ENCODE results near the gene UVRAG.

UVRAG gene

GRCh38 chr11:76166314-76166713, 351.3 kb downstream of the UVRAG start:
- no peaks in the 10 kb centered on the region for H4K20me1 ChIP-seq
- no peak for TF ChIP-seq Cebpa-rat (IDR thresholded peaks at IDR 0.05)

GRCh38 chr11:76167590-76167989, 352.6 kb downstream of the UVRAG start:
- H3K27me3 ChIP-seq, result no peaks in the 10 kb centered on the region
- peak overlapping the region; percentile 59 for H3K4me2 ChIP-seq
- H4K20me1 ChIP-seq, result no peaks in the 10 kb centered on the region
- no peaks in the 10 kb centered on the region for H3K36me3 ChIP-seq
- no peak overlapping the region for H3K9ac ChIP-seq
- no peak overlapping the region for H3K27ac ChIP-seq
- no peak overlapping the region for H3K4me3 ChIP-seq
- peaks cover 17% of the 10 kb centered on the region for H3K4me1 ChIP-seq
- no peaks in the 10 kb centered on the region for H3K9me3 ChIP-seq
- no peak for TF ChIP-seq Cebpa-rat (IDR thresholded peaks at IDR 0.05)

More at GRCh38 chr11:76166314-76166713, 351.3 kb downstream of the UVRAG start:
- Histone ChIP-seq H3K36me3 (no peaks in the 10 kb centered on the region), H3K9ac (no peak overlapping the region), H3K9me3 (no peaks in the 10 kb centered on the region), H3K4me1 (peaks cover 23% of the 10 kb centered on the region), H3K27ac (no peak overlapping the region), H3K4me2 (no peak overlapping the region), H3K27me3 (no peaks in the 10 kb centered on the region), H3K4me3 (no peak overlapping the region)

- no peak overlapping the region for H3K9ac ChIP-seq
- H4K20me1 ChIP-seq, result no peaks in the 10 kb centered on the region
- TF ChIP-seq Cebpa-rat (IDR thresholded peaks at IDR 0.05), result no peak
- H3K9me3 ChIP-seq, result no peaks in the 10 kb centered on the region
- no peak overlapping the region for H3K27ac ChIP-seq
- H3K36me3 ChIP-seq, result no peaks in the 10 kb centered on the region
- peaks cover 17% of the 10 kb centered on the region for H3K4me1 ChIP-seq
- H3K27me3 ChIP-seq, result no peaks in the 10 kb centered on the region
- 0 out of 2 replicates have a peak overlapping the region, but pooled peaks have one; percentile 5 for H3K4me2 ChIP-seq
- H3K4me3 ChIP-seq, result no peak overlapping the region
These were observed 354.5 kb downstream of the UVRAG start for GRCh38 chr11:76169473-76169896.

GRCh38 chr11:76170468-76170867, 355.5 kb downstream of the UVRAG start:
- peaks cover 17% of the 10 kb centered on the region for H3K4me1 ChIP-seq
- no peak overlapping the region for H3K9ac ChIP-seq
- H3K27ac ChIP-seq, result no peak overlapping the region
- H3K36me3 ChIP-seq, result no peaks in the 10 kb centered on the region
- H3K9me3 ChIP-seq, result no peaks in the 10 kb centered on the region
- H3K4me3 ChIP-seq, result no peak overlapping the region
- no peak for TF ChIP-seq Cebpa-rat (IDR thresholded peaks at IDR 0.05)
- H4K20me1 ChIP-seq, result no peaks in the 10 kb centered on the region
- no peaks in the 10 kb centered on the region for H3K27me3 ChIP-seq
- H3K4me2 ChIP-seq, result no peak overlapping the region

GRCh38 chr11:76172583-76172982, 357.6 kb downstream of the UVRAG start:
- Histone ChIP-seq H3K4me3 (no peak overlapping the region), H3K36me3 (no peaks in the 10 kb centered on the region), H3K9me3 (no peaks in the 10 kb centered on the region), H3K27ac (no peak overlapping the region), H3K27me3 (no peaks in the 10 kb centered on the region), H3K4me1 (peaks cover 20% of the 10 kb centered on the region), H3K4me2 (no peak overlapping the region), H3K9ac (no peak overlapping the region), H4K20me1 (no peaks in the 10 kb centered on the region)
- TF ChIP-seq Cebpa-rat (IDR thresholded peaks at IDR 0.05), result no peak

GRCh38 chr11:76173663-76174062, 358.7 kb downstream of the UVRAG start:
- H3K36me3 ChIP-seq, result no peaks in the 10 kb centered on the region
- H3K27me3 ChIP-seq, result no peaks in the 10 kb centered on the region
- no peak overlapping the region for H3K4me3 ChIP-seq
- H3K9me3 ChIP-seq, result no peaks in the 10 kb centered on the region
- H3K4me2 ChIP-seq, result no peak overlapping the region
- peaks cover 18% of the 10 kb centered on the region for H3K4me1 ChIP-seq
- no peak overlapping the region for H3K9ac ChIP-seq
- no peak overlapping the region for H3K27ac ChIP-seq
- TF ChIP-seq Cebpa-rat (IDR thresholded peaks at IDR 0.05), result no peak
- H4K20me1 ChIP-seq, result no peaks in the 10 kb centered on the region

- H3K4me1 ChIP-seq, result peaks cover 23% of the 10 kb centered on the region
These were observed 359.3 kb downstream of the UVRAG start for GRCh38 chr11:76174330-76174729.

GRCh38 chr11:76175783-76176182, 360.8 kb downstream of the UVRAG start:
- Histone ChIP-seq H3K9me3 (no peaks in the 10 kb centered on the region), H3K4me1 (peaks cover 25% of the 10 kb centered on the region), H3K4me3 (no peak overlapping the region), H3K27me3 (no peaks in the 10 kb centered on the region), H3K36me3 (no peaks in the 10 kb centered on the region), H4K20me1 (no peaks in the 10 kb centered on the region), H3K9ac (no peak overlapping the region), H3K4me2 (peak overlapping the region; percentile 49; the same call in 1 of the 2 replicates), H3K27ac (no peak overlapping the region)
- TF ChIP-seq Cebpa-rat (IDR thresholded peaks at IDR 0.05), result no peak

More at GRCh38 chr11:76174330-76174729, 359.3 kb downstream of the UVRAG start:
- H3K4me2 ChIP-seq, result no peak overlapping the region
- H3K9me3 ChIP-seq, result no peaks in the 10 kb centered on the region
- no peak overlapping the region for H3K27ac ChIP-seq
- no peak overlapping the region for H3K4me3 ChIP-seq
- no peaks in the 10 kb centered on the region for H3K27me3 ChIP-seq
- no peaks in the 10 kb centered on the region for H3K36me3 ChIP-seq
- no peak for TF ChIP-seq Cebpa-rat (IDR thresholded peaks at IDR 0.05)
- H4K20me1 ChIP-seq, result no peaks in the 10 kb centered on the region
- no peak overlapping the region for H3K9ac ChIP-seq

GRCh38 chr11:76176463-76176862, 361.5 kb downstream of the UVRAG start:
- Histone ChIP-seq H3K4me2 (peak overlapping the region; percentile 49; the same call in 1 of the 2 replicates), H3K27ac (no peak overlapping the region), H3K4me3 (no peak overlapping the region)

GRCh38 chr11:76177250-76177686, 362.3 kb downstream of the UVRAG start:
- H3K4me1 ChIP-seq, result peaks cover 25% of the 10 kb centered on the region
- H3K4me3 ChIP-seq, result no peak overlapping the region
- H3K9ac ChIP-seq, result no peak overlapping the region
- H3K27ac ChIP-seq, result no peak overlapping the region
- H3K9me3 ChIP-seq, result no peaks in the 10 kb centered on the region
- H3K27me3 ChIP-seq, result no peaks in the 10 kb centered on the region
- TF ChIP-seq Cebpa-rat (IDR thresholded peaks at IDR 0.05), result no peak
- H4K20me1 ChIP-seq, result no peaks in the 10 kb centered on the region
- H3K4me2 ChIP-seq, result no peak overlapping the region
- no peaks in the 10 kb centered on the region for H3K36me3 ChIP-seq

More at GRCh38 chr11:76176463-76176862, 361.5 kb downstream of the UVRAG start:
- H3K27me3 ChIP-seq, result no peaks in the 10 kb centered on the region
- no peaks in the 10 kb centered on the region for H3K9me3 ChIP-seq
- H3K36me3 ChIP-seq, result no peaks in the 10 kb centered on the region
- H3K9ac ChIP-seq, result no peak overlapping the region
- peaks cover 25% of the 10 kb centered on the region for H3K4me1 ChIP-seq
- no peaks in the 10 kb centered on the region for H4K20me1 ChIP-seq
- TF ChIP-seq Cebpa-rat (IDR thresholded peaks at IDR 0.05), result no peak

GRCh38 chr11:76179147-76179546, 364.1 kb downstream of the UVRAG start:
- Histone ChIP-seq H3K27ac (no peak overlapping the region), H3K4me2 (peak overlapping the region; percentile 59), H3K9ac (0 out of 2 replicates have a peak overlapping the region, but pooled peaks have one; percentile 29), H3K4me1 (peaks cover 25% of the 10 kb centered on the region), H3K27me3 (no peaks in the 10 kb centered on the region), H3K36me3 (no peaks in the 10 kb centered on the region), H3K4me3 (no peak overlapping the region), H4K20me1 (no peaks in the 10 kb centered on the region), H3K9me3 (no peaks in the 10 kb centered on the region)
- TF ChIP-seq Cebpa-rat (IDR thresholded peaks at IDR 0.05), result no peak

All from BLaER1 (cell line).